ENCODE data around the gene RHOU. TPM values are rescaled to one million over a fixed set of nuclear protein-coding genes. Genes with fewer than 3 reads are reported as not detected.

Gene RHOU
- total and polyA plus RNA-seq, 2 of the 13 experiments (the other 11 are each of a cell fraction or from before 2014, with no cell fraction given), result 11.9 to 18.5 TPM

- TF ChIP-seq KIAA2018 (CRISPR knock-in tag; IDR thresholded peaks at IDR 0.05; ENCODE audit: borderline replicate concordance) (no peak), HNF4A (CRISPR knock-in tag; IDR thresholded peaks at IDR 0.05) (no peak), ZNF30 (CRISPR knock-in tag; IDR thresholded peaks at IDR 0.05) (no peak), ZFP36L1 (CRISPR knock-in tag; IDR thresholded peaks at IDR 0.05) (no peak), REL (CRISPR knock-in tag; conservative IDR thresholded peaks at IDR 0.05) (peak; percentile 69; the same call in 1 of the 2 replicates), ZNF670 (CRISPR knock-in tag; IDR thresholded peaks at IDR 0.05; ENCODE audit: borderline replicate concordance) (no peak; the same call in 1 of the 2 replicates), ZBTB46 (CRISPR knock-in tag; IDR thresholded peaks at IDR 0.05; ENCODE audit: borderline replicate concordance) (no peak), ZNF850 (CRISPR knock-in tag; conservative IDR thresholded peaks at IDR 0.05) (no peak)
- TF ChIP-seq, protein P1, sequence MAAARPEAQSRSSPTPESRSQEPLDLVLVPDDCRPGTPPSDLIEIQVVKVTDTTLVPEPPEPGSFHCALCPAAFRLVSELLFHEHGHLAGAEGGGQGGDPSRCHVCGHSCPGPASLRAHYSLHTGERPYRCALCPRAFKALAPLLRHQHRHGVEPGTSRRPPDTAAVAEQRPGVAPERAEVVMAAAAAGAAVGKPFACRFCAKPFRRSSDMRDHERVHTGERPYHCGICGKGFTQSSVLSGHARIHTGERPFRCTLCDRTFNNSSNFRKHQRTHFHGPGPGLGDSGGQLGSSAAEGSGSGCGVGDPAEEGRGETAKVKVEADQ (CRISPR knock-in tag; IDR thresholded peaks at IDR 0.05; ENCODE audit: borderline replicate concordance), result no peak
- TF ChIP-seq, protein P2, sequence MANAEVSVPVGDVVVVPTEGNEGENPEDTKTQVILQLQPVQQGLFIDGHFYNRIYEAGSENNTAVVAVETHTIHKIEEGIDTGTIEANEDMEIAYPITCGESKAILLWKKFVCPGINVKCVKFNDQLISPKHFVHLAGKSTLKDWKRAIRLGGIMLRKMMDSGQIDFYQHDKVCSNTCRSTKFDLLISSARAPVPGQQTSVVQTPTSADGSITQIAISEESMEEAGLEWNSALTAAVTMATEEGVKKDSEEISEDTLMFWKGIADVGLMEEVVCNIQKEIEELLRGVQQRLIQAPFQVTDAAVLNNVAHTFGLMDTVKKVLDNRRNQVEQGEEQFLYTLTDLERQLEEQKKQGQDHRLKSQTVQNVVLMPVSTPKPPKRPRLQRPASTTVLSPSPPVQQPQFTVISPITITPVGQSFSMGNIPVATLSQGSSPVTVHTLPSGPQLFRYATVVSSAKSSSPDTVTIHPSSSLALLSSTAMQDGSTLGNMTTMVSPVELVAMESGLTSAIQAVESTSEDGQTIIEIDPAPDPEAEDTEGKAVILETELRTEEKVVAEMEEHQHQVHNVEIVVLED (CRISPR knock-in tag; IDR thresholded peaks at IDR 0.05; ENCODE audit: borderline replicate concordance), result no peak
Measured at GRCh38 chr1:228734881-228735801, at the start of gene RHOU (continued).

Data from HepG2 (cell line).